NT2/D1 (cell line): ENCODE results near the gene RELL1.

Experiments used
- YY1 ChIP-seq: IDR thresholded peaks from 2 replicates; pipeline ENCODE4 v1.6.1; 2011; ENCODE audit not compliant: insufficient read length, insufficient read depth
- ZNF274 ChIP-seq: IDR thresholded peaks from 2 replicates; pipeline ENCODE4 v1.6.1; 2011; ENCODE audit warnings: mild to moderate bottlenecking, low read depth, low read length

DNA sequence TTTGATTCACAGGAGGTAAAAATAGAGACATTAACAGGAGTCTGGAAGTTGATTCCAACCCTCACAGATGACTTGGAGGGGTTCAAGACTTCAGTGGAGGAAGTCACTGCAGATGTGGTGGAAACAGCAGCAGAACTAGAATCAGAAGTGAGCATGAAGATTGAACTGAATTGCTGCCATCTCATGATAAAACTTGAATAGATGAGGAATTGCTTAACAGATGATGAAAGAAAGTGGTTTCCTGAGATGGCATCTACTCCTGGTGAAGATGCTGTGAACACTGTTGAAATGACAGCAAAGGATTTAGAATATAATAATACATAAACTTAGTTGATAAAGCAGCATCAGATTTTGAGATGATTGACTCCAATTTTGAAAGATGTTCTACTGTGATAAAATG is 76.5 kb downstream of the RELL1 start:
- TF ChIP-seq YY1 (no peak), ZNF274 (no peak)
